ENCODE data around the gene HOXB4.

The HOXB4 gene

DNA sequence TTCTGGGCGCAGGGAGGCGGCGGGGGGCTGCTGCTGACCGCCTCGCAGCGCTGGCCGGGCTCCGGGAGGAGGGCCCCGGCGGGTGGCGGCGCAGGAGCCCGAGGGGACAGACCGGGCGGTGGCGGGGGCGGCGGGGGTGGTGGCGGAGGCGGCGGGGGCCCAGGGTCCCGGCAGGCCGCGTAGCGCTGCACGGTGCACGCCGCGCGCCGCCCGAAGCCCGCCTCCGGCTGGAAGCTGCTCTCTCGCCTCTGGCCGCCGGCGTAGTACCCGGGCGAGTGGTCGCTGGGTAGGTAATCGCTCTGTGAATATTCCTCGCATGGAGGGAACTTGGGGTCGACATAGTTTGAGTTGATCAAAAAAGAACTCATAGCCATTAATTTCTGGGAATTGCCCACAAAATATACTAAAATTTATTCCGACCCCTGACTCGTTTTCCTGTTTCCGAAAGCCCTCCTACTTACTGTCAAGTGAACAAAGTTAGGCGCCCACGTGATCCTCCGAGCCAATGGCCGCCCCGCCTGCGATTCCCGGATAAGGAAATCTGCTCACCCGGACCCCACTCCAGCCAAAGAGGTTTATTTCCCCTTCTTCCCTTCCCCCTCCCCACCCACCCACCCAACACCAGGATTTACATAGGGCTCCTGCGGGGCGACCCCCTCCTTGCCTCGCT, at the start of gene HOXB4:
TSS of gene HOXB4 (minus strand) at position 405 of the 670 bp plus-strand sequence. CDS start at position 374, 31 bp downstream.
- DNase-seq (ENCODE audit: low read depth), result peak; percentile 34

DNA sequence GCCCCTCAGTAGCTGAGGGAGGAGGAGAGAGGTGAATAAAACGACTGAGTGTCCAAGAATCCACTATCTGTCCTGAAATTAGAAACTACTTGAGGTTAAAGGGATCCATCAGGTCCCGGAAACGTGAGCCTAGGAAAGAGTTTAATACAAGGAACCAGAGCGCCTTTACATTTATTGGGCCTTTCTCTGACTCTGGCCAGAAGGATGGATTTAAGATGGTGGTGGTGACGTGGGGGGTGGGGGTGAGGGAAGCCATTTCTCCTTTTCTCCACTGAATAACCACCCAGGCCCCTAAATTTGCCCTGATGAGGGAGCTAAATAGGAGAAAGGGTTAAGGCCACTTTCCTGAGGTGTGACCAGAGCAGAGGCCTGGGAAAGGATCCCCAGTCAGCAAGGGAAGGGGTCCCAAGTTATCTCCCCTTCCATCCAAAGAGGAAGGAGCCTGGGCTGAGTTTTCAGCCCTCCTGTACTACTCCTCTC, 49.0 kb upstream of the HOXB4 start:
- no peak for DNase-seq (ENCODE audit: low read depth)

DNA sequence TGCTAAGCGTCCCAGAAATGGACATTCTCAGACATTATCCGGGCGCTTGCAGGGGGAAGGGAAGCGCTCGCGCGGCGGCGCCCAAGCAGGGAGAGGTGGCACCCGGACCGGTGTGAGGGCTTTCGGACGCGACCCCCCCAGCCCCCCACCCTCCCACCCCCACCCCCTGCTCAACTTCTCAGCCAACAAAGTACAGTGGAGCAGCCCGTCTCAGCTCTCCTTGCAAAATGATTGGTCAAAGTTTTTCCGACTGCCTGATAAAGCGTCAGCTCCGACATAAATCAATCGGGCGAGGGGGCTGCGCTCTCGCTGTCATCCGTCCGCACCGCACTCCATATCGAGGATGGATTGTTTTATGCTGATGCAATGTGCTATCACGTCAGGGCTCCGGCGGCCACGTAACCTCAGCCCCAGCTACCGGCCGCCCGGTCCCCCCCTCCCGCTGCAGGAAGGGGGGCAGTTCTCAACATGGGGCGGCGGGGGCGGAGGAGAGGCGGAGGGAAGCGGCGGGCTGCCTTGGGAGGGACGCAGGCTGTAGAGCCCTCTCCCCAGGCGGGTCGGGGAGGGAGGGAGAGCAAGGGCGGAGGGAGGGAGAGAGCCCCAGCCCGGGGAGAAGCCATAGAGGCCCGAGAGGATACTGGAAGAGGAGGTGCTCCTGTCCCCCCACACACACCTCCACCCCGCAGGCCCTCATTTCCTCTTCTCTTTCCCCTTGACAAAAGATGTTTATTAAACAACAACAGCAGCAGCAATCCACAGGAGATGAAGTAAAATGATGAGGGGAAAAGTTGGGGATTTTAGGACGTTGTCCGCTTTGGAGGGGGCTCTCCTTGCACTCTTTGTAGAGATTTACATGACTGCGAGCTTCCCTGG, 48.3 kb upstream of the HOXB4 start, which contains the start of gene HOXB9:
TSS of gene HOXB9 (minus strand) at position 114 of the 873 bp plus-strand sequence. CDS start at position 25, 89 bp downstream.
- peak; percentile 11 for DNase-seq (ENCODE audit: low read depth)

DNA sequence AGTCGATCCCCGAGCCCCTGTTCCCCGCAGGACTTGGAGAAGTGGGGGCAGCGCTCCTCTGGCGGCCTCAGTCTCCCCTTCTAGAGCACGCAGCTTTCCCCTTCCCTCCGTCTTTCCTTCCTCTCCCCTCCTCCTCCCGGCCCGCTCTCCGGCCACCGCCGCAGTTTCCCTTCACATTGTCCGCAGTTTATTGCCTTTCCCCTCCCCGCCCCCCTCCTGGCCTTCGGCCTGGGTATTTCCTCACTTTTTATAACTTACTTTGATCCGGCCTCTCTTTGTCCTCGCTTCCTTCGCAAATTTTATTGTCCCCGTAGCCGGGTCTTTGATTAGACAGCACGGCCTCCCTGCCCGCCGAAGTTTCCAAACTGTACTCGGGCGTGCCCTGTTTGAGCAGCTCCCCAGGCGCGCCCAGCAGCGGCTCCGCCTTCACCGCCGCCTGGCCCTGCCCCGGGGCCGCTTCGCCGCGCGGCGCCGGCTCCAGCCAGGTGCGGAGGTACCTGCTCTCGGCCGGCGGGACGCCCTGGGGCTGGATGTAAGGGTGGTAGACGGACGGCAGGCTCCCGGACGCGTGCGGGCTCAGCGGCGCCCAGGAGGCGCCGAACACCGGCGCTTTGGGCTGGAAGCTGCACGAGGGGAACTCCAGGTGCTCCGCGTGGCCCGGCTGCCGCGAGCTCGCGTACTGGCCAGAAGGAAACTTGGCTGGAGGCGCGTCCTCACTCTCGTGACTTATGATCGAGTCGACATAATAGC, 47.5 kb upstream of the HOXB4 start:
- no peak for DNase-seq (ENCODE audit: low read depth)

DNA sequence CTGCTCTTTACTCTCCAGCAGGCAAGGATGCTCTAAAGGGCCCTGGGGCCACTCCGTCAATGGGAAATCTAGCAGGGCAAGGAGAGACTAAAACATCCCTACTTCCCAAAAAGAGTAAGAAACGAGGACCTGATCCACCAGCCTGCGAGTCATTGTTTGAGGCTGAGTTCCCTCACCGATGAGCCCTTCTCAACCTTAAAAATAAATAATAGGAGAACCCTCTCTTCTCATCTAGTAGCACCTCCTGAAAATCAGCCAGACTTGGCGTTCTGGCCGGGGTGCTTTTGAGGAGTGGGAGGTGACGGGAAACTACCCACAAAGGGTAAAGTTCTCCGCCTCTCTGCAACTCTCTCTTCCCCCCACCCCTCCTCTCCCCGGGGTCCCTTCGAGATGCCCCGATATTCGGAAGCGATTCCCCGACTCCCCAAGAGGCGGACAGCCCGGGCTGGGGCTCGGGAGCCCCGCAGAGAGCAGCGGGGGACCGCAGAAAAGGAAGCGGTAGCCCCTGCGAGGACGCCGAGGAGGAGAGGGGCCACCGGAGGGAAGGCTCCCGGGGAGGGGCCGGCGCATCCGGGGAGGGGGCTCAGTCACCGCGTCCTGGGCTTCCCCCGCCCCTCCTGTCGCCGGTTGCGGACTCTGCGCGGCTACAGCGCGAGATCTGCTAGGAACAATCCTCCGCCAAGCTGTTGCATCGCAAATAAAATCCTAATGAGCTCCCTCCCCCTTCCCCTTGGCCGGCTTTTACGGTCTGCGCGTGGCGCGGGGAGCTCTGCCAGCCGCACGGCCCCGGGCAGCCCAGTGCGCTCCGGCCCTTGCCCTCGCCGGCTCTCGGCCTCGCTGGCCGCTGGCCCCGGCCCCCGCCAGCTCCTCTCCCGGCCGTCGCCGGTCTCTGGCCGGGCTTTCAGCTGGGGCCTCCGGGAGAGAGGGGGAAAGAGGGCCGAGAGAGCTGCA, 46.7 kb upstream of the HOXB4 start:
- DNase-seq (ENCODE audit: low read depth), result no peak

DNA sequence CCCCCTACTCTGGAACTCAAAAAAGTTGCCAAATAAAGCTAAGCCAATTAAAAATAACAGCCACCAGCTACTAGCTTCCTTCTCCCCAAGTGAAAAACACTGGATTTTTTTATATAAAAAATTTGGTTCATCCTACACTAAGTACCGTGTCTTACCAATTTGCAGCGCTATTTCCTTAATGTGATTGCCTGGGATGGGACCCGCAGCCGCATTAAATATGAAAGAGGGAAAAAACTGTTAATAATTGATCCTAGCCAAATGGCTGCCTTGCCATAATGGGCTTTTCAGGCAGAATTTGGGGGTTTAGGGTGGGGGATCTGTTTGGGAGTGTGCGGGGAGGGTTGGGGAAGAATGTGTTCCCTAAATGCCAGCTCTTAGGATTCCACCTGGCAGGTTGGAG, 46.0 kb upstream of the HOXB4 start:
- DNase-seq (ENCODE audit: low read depth), result no peak

DNA sequence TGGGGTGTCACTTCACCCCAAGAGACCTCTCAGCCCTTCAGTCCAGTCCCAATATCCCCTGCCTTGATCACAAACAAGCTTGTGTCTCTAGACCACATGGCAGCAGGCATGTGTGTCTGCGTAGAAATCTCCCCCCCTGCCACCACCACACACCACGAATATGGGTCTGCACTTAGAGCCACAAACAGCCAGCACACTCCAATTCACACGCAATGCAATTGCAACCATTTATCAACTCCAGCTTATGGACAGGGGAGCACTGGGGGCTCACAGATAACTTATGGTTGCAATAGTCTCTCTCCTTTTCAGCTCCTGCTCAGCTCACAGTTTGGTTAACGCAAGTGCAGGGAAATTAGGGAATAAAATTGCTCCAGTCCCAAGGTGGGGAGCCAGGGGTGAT, 45.4 kb upstream of the HOXB4 start:
- no peak for DNase-seq (ENCODE audit: low read depth)

DNA sequence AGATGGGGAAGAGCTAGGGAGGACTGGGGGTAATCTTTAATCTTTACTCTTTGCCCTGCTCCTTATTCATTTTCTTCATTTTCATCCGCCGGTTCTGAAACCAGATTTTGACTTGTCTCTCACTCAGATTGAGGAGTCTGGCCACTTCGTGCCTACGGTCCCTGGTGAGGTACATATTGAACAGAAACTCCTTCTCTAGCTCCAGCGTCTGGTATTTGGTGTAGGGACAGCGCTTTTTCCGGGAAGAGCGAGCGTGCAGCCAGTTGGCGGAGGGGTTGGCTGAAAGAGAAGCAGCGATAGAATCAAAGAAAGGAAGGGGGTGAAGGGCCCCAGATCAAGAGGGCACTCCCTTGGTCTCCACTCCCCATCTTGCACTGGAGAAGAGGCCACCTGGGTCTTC, 44.7 kb upstream of the HOXB4 start:
- DNase-seq (ENCODE audit: low read depth), result no peak

DNA sequence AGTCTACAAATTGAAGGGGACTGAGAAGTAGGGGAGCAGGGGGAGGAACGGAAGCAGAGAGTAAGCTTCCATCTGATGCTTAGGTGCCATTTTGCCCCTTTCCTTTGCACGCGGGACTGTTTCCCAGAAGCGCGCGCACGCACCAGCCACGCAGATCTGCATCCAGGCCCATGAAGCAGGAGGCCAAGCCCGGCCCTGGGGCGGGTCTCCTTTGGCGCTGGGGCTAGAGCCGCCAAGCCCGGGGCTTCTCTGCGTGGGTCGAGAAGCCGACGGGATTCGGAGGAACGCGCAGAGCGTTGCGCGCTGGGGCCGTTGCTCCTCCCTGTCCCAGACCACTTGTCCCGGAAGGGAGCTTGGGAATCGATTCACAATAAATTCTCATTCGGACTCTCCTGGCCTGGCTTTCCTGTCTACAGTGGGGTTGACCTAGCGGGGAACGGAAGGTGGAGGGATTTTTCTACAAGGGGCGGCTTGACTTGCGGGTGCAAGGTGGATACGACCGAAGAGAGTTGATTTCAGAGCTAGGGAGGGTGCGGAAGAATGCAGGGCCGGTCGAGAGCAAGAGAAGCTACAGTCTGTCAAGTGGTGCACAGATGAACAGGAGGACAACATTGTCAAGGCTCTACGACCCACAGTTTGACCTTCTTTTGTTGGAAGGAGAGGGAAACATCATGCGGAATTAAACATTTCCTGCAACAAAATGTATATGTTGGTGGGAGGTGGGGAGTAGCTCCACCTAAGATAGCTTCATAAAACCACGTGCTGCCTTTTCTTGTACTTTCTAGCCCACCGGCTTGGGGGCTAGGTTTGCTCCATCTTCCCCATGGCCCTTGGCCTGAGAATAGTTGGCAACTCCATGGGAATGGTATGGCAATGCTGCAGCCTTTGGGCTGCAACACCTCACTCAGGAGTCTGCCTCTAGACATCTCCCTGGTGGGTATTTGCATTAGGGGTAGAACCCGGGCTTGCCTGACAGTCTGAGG, 43.6 kb upstream of the HOXB4 start:
- DNase-seq (ENCODE audit: low read depth), result no peak

DNA sequence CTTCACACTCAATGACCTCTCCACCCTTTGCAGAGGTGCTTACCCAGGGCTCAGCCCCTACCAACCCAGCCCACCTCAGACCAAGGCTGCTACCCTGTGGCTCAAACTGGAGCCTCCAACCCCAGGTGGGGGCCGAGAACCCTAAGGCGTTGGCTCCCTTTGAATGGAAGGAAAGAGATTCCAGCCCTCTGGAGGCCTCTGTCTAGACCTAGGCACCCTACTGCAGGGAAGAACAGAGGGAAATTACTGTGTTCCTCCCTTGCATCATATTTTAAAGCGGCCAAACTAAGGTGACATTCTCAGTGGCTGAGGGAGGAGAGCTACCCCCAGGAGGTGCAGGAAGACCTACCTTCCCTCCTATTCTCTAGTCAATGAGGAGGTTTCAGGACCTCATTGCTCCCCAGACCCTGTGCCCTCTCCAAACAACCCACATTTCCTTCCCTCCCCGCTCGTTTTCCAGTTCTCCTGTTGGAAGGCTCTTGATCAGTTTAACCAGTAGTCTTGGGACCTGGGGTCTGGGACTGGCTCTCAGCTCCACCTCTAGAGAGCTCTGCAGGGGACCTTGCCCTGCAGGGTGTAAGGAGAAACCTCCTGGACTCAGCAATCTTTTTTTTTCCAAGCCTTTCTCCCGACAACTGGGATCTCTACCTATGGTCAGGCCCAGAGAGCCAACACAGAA, 42.5 kb upstream of the HOXB4 start:
- no peak for DNase-seq (ENCODE audit: low read depth)

DNA sequence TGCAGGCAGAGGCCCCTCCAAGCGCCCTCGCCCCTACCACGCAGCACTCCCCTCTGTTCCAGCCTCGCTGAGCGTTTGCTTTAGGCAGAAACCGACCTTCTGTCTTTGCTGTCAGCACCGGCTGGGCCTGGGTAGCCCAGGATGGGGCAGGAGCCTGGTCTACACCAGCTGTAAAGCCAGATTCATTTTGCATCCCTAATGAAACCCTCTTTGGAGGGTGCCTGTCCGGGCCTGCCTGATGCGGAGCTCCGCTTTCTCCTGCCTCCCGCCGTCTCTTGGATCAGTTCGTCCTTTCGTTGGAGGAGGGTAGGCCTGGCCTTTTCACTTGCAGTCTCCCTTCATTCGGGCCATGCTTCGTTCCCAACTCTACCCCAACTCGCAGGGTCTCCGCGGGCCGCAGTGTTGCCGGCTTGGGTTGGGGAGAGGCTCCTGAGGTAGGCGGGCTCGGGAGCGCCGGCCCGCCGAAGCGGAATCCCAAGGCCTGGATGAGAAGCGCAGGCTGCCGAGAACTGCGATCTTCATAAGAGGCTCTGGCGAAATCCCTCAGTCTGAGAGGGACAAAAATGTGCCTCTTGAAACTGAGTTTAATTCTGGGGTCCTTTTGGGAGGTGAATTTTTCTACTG, 41.8 kb upstream of the HOXB4 start:
- no peak for DNase-seq (ENCODE audit: low read depth)

DNA sequence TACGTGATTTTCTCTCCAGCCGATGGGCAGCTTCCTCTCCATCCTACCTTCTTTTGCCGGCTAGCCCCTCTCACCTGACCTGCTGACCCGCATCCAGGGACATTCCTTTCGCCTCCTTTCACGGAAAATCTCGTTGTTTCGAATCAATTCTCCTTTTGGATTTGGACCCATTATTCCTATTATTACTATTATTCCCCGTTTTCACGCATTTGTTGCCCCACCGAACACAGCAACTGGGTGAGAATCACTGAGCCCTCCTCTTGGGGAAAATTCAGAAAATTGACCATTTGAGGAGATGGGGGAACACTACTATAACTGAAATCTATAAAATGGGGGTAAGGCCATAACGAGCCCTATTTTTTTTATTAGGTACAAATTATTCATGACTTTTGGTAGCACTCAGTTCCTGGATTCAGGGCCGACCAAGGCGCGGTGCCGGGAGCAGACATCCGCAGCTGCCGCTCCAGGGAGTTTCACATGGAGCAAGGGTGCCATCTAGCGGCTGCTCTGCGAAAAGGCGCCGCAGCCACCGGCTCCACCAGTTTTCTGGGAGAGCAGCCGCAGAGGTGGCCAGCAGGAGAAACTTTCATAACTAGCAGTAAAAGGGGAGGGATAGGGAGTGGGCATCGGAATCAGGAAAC, 40.2 kb upstream of the HOXB4 start:
- DNase-seq (ENCODE audit: low read depth), result peak; percentile 70

DNA sequence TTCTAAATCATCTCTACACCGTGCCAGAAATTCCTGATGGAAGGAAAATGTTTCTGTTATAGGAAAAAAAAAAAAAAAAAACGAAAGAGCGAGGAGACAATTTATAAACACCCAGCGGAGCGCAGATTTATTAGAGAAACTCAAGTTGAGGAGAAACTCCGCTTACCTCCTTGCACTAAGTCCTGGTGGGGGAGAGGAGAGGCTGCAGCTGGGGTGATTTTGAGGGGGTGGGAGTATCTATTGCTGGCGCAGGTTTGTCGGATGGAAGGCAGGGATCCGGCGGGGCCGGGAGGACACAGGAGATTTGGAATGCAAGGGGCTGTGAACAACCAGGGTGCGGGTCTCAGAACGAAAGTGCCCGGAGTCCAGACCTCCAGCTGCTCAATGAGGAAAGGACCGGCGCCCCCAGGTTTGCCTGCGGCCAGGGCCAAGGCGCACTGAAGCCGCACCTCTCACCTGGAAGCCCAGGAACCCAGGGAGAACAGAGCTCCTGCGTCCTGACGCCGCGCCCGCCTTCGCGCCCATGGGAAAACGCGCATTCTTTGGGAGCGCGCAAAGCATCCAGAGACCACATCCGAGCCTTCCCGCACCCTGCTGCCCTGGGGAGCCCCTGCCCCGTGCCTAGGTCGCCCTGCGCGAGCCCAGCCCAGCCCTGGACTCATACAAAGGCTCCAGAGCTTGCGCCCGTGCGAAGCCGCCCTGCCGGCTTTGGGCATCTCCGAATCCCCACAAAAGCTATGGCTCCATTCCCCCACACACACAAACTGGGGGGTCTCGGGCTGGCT, 39.5 kb upstream of the HOXB4 start:
- no peak for DNase-seq (ENCODE audit: low read depth)

DNA sequence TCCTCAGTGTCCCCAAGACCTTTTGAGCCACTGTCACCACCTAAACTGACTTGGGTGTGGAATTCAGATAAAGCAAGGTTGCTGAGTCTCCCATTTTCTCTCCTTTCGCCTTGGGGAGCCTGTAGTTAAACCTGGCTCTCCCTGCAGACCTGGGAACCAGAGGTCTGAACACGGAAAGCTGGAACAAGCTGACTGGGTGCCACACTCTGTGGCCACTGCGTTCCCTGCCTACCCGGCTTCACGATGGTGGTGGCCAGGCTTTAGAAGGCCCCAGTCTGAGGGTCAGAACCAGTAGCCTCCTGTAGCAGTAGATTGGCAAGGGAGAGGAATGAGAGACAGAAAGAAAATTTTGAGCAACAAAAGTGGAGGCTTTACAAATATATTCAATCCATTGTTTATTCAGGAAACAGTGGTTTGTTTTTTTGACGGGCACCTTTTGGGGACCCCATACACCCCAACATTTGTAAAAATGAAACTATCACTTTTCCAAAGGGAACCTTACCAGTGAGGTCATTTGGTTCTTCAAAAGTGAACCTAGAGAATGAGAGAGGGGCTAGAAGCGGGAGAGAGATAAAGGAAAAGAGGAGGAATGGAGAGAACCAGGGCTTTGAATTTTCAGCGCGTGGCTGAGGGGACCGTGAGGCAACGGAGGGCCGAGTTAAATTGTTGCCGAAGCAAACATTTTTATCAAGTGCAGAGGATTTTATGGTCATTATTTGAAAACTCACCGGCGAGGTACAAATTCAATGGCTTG, 38.7 kb upstream of the HOXB4 start:
- no peak for DNase-seq (ENCODE audit: low read depth)

DNA sequence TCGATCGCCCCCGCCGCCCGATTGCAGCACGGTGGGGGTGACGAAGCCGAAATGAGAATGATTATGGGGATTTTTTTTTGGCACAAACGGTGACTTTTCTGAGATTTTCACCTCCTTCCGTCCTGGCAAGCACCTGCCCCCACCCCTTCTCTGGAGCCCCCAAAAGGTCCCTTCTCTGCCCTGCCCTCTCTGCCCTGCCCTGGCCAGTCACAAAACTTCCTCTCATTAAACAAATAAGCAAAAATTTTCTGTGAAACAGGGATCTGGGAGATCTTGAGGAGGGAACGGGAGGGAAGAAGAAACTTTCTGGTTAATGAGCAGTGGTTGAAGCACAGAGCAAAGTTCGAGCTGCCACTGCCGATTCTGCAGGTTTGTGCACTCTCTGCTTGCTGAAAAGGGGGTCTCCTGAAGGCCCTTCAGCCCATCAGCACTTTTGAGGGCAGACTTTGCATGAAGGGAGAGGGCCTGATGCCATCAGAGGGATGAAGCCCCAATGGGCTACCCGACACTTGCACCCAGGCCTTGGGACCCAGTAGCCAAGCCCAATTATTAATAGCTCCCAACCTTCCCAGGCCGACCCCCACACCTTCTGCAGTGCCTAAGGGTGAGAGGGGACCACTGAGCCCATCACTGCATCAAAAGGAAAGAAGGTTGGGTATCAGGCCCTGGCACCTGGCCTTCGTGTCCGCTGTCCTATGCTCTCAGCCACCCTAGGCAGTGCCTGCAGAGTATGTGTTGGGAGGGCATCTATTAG, 38.0 kb upstream of the HOXB4 start:
- DNase-seq (ENCODE audit: low read depth), result no peak

Measured in activated T-helper 1 cell treated with Interleukin-2 at 50 U/mL for 16 hours (primary cell).